ENCODE data around the gene JPH4.

Gene JPH4

DNA sequence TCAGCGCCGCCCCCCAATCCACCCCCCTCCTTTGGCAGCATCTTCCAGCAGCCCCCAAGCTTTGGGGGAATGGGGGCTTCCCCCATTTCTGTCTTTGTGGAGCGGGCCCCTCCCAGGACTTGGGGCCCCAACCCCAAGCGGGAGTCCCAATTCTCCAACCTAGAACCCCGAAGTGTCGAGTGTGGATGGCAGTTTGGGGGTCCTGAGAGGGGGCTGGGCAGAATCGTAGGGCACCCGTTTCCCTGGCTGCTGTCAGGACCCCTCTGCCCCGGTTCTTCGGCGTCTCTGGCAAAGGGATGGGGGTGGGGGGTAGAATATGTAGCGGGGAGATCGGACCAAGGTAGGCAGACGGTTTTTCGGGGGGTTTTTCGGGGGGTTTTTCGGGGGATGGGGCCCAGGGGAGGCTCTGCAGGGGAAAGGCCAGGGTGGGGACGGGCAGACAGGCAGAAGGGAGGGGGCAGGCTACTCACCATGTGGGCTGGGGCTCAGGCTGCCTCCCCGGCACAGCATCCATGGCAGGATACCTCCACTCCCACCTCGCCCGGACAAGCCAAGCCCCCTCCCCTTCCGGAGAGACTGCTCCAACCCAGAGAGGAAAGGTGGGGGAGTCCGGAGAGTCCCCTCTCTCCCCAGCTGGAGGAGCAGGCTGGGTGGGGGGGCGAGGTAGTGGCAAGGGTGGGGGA is 739 bp downstream of the JPH4 start:
- no peak for DNase-seq

DNA sequence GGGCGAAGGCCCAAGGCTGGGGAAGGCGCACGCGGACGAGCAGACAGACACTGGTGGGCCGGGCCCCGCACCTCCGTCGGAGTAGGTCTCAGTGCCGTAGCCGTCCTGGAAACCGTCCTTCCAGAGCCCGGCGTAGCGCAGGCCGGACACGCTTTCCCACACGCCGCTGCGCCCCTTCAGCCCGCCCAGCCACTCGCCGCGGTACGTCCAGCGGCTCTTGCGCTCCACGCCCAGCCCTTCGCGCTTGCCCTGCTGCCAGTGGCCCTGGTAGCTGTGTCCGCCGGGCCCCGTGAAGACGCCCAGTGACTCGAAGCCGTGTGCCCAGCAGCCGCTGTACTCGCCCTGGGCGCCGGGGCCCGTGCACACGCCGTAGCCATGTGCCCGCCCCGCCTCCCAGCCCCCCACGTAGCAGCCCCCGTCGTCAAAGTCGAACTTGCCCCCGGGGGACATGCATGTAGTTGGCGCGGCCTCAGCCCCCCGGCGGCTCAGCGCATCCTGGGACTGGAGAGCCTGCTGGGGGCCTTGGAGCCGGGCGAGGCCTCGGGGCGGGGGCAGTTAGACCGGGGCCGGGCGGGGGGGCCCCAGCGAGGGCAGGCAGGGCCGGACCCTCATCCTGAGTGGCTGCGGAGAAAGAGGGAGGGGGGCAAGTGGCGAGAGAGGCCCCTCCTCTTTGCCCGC is 1.4 kb downstream of the JPH4 start:
- no peak for DNase-seq

DNA sequence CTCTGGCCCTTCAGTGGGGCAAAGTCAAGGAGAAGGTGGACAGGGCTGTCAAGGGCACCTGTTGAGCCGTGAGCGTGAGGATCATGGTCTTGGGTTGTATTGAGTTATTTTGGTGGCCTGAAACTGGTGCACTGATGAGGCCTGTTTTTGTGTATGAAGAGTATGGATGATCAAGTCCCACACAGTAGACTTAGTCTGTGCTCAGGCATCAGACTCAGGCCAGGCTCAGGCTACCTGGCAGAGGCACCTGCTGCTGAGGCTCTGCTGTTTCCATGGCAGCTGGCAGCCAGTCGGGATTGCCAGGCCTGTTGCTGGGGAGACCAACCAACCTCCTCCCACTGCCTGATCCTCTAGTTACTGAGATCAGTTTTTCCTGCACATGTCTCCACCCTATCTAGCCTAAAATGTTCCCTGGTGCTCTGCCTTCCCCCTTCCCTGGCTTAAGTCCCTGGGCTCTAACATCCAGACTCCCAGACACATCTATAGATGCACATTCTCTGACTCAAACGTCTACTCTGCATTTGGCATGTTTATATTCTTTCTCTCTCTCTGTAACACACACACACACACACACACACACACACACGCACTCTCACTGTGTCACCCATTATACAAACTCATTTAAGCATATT is 5.1 kb downstream of the JPH4 start:
- DNase-seq, result no peak

DNA sequence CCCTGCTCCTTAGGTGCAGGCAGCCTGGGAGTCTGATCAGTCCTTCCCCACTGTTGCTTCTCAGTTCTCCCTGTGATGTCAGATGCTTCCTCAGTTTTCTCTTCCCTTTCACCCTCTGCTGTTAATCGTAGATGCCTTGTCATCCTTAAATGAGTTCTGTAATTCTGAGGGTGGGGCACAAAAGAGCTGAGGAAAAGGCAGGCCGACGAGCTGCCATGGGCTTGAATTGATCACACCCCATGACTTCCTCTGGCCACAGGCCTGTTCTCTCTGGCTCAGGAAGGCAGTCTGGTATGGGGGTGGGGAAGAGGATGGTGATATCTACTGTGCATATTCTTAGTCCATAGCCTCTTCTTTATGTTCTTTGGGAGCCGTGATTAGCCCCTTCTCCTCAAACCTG is 5.8 kb downstream of the JPH4 start:
- DNase-seq, result no peak

- DNase-seq, result no peak
Observed at GRCh38 chr14:23572524-23572828, 6.1 kb downstream of the JPH4 start.

DNA sequence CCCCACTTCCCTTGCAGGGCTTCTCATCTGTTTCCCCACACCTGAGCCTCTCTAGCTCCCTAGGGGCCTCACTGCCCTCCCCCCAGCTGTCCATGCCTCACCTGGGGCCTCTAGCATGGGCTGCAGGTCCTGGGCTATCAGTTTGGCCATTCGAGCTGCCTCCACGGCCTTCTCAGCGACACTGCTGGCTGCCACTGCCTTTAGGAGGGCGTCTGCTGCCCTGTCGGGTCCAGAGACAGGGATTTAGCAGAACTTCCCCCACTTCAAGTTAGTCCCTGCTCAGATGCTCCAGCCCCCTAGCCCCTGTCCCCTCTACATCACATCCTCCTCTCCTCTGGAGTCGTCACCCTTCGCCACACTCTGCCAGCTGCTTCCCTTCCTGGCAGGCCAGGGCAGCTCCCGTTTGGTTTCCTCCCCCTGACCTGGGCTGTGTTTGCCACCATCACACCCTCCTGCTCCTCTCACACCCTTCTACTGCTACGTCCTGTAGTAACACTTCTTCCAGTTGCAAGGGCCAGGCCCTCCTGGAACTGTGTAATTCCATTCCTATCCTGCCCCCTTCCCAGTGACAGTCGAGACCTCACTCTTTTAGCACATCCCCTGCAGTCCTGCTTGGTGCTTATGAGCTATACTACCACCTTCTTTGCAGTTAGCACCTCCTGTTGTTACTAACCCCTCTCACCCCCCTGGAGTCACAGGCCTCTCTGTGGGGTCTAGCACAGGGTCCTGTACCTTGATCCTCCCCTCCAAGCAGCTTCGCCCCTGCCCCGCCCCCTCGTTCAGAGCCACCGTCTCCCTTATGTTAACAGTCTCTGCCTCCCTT is 6.7 kb downstream of the JPH4 start:
- DNase-seq, result no peak

DNA sequence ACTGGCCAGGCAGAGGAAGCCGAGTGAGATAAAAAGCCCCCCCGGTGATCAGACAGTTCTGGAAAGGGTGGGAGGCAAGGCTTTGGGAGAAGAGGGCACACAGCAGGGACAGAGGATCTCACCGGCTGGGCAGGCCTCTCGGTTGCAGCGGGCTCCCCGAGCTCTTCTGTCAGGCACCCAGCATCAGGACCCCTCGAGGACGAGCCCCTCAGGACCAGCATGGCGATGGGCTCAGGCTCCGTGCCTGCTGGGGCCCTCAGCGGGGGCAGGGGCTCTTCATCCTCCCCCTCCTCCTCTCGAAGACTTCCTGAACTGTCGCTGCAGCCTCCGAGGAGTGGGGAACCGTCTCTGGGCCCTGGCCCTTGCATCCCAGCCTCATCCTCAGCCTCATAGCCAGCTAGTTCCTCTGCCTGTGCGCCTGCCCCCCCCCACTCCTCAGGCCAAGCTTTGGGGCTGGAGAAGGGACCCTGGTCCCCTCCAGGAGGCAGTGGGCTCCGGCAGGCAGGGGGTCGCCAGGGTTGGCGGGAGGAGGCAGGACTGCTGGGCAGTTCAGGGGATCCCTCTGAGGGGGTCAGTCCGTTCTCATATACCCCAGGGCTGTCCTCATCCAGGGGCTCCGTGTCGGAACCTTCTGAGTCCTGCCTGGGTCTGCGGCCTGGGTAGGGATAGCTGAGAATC is 7.6 kb downstream of the JPH4 start:
- no peak for DNase-seq

DNA sequence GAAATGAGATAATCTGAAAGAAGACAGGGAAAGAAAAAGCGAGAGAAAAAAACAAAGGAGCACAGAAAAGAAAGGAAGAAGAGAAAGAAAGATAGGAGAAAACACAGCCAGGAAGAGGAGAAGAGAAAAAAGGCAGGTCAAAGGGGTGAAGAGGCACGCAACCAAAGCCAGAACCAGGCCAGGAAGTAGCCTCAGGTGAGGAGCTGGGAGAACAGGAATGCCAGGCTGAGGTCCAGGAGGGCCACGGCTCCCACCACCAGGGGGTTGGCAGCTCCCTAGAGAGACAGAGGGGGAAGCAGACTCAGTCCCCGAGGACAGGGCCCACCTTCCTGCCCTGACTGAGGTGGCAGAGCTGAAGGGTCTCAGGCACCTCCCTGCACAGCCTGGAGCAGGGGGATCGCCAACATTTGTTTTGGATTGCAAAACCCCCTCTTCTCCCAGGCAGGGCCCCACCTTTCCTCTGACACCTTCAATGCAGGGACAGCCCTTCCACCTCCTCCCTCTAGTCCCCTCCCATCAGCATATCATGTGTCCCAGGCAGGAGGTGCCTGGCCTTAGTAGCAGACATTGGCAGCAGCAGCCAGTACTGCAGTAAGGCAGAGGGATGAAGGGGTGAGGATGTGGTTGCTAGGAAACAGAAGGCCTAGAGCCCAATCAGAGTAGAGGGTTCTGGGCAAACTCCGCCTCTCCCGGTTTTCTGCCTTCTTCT is 9.0 kb downstream of the JPH4 start:
- DNase-seq, result no peak

- DNase-seq, result no peak
Observed at GRCh38 chr14:23568600-23569331, 9.8 kb downstream of the JPH4 start.

- no peak for DNase-seq
Observed at GRCh38 chr14:23568021-23568599, 10.5 kb downstream of the JPH4 start.

- DNase-seq, result peak; percentile 83
Observed at GRCh38 chr14:23567186-23568020, 11.2 kb downstream of the JPH4 start, which contains the start of gene AP1G2. Gene AP1G2, minus strand, starts transcription at chr14:23567791. Its CDS starts 477 bp downstream, at chr14:23567314.

DNA sequence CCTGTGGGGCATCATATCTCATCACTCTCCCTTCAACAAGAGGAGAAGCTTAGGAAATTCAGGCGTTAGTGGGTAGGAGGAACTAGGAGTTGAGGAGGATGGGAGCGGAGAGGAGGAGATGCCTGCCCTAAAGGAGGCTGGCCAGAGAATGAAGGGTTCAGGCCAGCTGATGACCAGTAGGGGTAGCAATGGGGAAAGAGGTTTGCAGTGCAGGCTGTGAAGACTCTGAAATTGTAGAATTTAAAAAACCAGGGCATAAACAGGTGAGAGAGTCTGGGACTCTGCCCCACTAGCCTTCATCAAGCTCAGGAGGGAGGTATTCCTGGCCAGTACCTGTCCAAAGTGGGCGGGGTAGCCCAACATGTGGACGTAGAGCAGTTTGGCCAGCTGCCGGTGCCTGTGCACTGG is 11.8 kb downstream of the JPH4 start:
- DNase-seq, result no peak

DNA sequence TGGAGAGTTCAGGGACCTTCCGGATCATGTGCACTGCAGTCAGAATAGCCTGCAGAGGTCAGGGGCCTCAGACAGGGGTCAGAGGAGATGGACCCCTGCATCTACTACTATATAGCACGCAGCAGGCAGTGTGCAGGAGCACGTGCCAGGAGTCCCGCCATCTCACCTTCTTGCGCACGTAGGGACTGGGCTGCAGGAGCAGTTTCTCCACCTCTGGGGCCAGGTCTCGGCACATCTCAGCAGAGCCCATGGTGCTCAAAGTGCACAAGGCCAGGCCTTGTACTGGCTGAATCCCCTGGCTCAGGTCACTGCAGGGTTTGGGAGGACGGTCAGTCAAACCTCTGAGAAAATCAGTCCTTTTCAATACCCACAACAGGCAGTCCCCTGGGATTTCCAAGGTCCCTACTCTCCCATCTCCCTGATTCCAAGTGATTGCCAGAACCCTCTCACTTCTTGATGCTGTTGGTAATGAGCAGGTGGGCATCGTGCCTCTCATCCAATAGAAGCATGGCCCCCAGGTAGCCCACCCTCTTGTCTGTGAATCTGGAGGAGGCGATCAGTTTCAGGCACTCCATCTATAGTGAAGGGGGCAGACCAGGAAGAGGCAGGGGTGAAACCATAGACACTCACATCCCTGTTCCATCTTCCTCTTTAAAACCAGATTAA is 12.3 kb downstream of the JPH4 start:
- DNase-seq, result no peak

DNA sequence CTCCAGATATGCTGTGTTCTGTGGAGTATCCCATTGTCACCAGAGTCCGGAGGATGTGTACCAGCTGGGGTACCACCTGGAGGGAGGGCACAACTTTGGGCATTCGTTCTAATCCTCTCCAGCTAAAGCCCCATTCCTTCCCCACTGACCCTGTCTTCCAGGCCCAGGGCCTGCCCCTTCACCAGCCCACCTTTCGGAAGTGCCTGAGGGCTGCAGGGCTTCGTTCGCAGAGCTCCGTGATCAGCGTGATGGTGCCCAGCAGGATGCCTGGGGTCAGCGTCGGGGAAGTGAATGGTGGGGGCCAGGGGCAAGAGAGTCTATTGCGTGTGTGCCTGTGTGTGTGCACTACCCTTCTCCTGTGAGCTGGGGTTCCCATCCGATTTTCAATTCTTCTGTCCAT is 13.0 kb downstream of the JPH4 start:
- DNase-seq, result no peak

GRCh38 chr14:23564876-23565275 is 13.7 kb downstream of the JPH4 start:
- DNase-seq, result no peak

DNA sequence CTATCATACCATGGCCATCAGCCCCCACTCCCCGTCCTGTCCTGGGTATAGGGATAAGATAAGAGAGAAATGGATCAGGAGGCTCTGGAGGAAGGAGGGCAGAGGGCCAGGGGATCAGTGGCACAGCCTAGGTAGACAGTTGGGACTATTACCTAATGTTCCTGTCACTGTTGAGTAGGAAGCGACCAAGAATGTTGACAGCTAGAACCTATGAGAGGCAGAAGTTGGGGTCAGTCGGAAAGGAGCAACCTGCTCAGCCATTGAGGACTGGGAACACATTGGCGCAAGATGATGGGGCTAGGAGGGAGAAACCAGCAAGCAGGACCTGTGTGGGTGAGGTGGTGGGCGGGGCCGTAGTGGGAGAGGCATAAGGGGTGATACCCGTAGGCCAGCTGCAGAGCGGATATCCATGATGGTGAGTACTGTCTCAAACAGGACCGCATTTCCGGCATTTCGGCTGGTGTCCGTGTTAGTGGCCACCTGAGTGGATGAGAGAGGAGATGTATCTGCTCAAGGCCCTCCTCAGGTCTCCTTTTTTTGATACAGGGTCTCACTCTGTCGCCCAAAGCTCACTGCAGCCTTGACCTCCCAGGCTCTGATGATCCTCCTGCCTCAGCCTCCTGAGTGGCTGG is 14.3 kb downstream of the JPH4 start:
- no peak for DNase-seq

- no peak for DNase-seq
Observed at GRCh38 chr14:23563473-23564180, 15.0 kb downstream of the JPH4 start.

- DNase-seq, result no peak
Observed at GRCh38 chr14:23562822-23563472, 15.6 kb downstream of the JPH4 start.

All from activated effector memory CD4-positive, alpha-beta T cell treated with Interleukin-2 at 50 U/mL for 16 hours (primary cell).